H1 (cell line): ENCODE measurements around the gene PHC2. TPM values are rescaled to one million over a fixed set of nuclear protein-coding genes. Genes with fewer than 3 reads are reported as not detected.

Source experiments
- BACH1 ChIP-seq: IDR thresholded peaks from 2 replicates; pipeline ENCODE4 v1.6.1; 2012; ENCODE audit warnings: low read length, improper control_type of control experiment
- GTF2F1 ChIP-seq: IDR thresholded peaks from 2 replicates; pipeline ENCODE4 v1.6.1; 2012; ENCODE audit warnings: low read depth, low read length, improper control_type of control experiment, borderline replicate concordance
- PHF8 ChIP-seq: fragments of 200-600 bp; sonication (generic); conservative IDR thresholded peaks from 2 replicates; pipeline ENCODE4 v1.7.1; 2012; ENCODE audit warnings: low read depth, mild to moderate bottlenecking, inconsistent platforms, low read length, moderate library complexity
- POLR2A ChIP-seq, 2 experiments: IDR thresholded peaks; 1 replicate in 1 of 2; 2 replicates in 1 of 2; pipeline ENCODE4 v1.6.1; 2011; ENCODE audit warnings: low read depth in 2 of 2, low read length in 2 of 2, mild to moderate bottlenecking in 2 of 2; ENCODE audit errors: control extremely low read depth in 1 of 2
- RNF2 ChIP-seq: fragments of 200-900, 300-1000 bp; sonication (generic); IDR thresholded peaks from 2 replicates; pipeline ENCODE4 v1.7.1; 2016; ENCODE audit warnings: borderline replicate concordance, low read depth, mild to moderate bottlenecking, antibody characterized with exemption, low read length; ENCODE audit not compliant: poor library complexity, severe bottlenecking; ENCODE audit errors: missing control alignments
- SAP30 ChIP-seq: fragments of 300-600 bp; sonication (generic); IDR thresholded peaks from 2 replicates; pipeline ENCODE4 v1.7.1; 2012; ENCODE audit warnings: low read length, moderate library complexity, mild to moderate bottlenecking, inconsistent platforms; ENCODE audit not compliant: insufficient read depth, insufficient replicate concordance
- SIN3A ChIP-seq, 2 experiments: IDR thresholded peaks in 1 of 2; conservative IDR thresholded peaks in 1 of 2; 2 replicates each; pipeline ENCODE4 v1.6.1; 2011 to 2012; ENCODE audit warnings: low read length in 2 of 2, improper control_type of control experiment in 1 of 2, low read depth in 1 of 2, mild to moderate bottlenecking in 1 of 2
- SP2 ChIP-seq: IDR thresholded peaks from 2 replicates; pipeline ENCODE4 v1.6.1; 2012; ENCODE audit warnings: mild to moderate bottlenecking, low read length, inconsistent platforms
- SRF ChIP-seq: IDR thresholded peaks from 2 replicates; pipeline ENCODE4 v1.6.1; 2011; ENCODE audit warnings: mild to moderate bottlenecking, low read depth, low read length, moderate library complexity
- TBP ChIP-seq: IDR thresholded peaks from 2 replicates; pipeline ENCODE4 v1.6.1; 2011; ENCODE audit warnings: low read depth, low read length, improper control_type of control experiment
- polyA plus RNA-seq, 7 experiments: library from polyadenylated mRNA; depleted of rRNA in 3 of 7; stranded (reverse) in 5 of 7; unstranded in 2 of 7; fragments of >200 nt in 5 of 7; fragments of 200-250 nt in 2 of 7; gene quantifications; 1 replicate in 5 of 7; 2 replicates in 1 of 7; 4 replicates in 1 of 7; pipeline versions ENCODE4 v1.2.1 to v1.2.3, GENCODE V29; 2011 to 2013; ENCODE audit warnings: missing spikeins in 2 of 7, mixed read lengths in 2 of 7
- total RNA-seq: library from RNA; stranded (reverse); fragmentation: NEBNext Ultra II Directional; extraction: Animal tissue kit (Norgen Biotek cat#: 25700); gene quantifications from 2 replicates; pipeline ENCODE4 v1.2.1, GENCODE V29; 2021
- TF ChIP-seq, protein P1 (sequence below): fragments of 300-600 bp; sonication (generic); IDR thresholded peaks from 2 replicates; pipeline ENCODE4 v1.7.1; 2012; ENCODE audit warnings: low read length, moderate library complexity, mild to moderate bottlenecking, inconsistent platforms; ENCODE audit not compliant: insufficient replicate concordance

Gene PHC2
- total and polyA plus RNA-seq, 2 of the 8 experiments (the other 6 are each of a cell fraction or from before 2014, with no cell fraction given), result 5.6 to 14.2 TPM

DNA sequence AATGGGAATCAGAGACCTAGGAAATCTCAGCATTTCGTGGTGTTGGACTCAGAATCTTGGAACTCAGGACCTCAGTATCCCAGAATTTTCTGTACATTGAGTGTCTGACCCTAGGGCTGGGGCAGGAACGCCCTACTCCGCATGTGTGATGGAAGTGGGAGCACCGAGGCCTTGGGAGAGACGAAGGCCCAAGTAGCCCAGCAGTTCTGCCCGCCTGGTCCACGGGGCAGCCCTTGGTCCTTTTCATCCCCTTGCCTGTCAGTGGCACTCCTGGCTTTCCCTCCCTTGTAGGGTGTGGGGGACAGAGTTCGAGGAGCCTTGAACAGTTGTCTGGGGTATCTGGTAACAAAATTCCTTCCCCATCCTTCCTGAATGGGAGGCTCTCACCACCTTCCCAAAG is 120.2 kb downstream of the PHC2 start (continued):
- TF ChIP-seq, protein P1, sequence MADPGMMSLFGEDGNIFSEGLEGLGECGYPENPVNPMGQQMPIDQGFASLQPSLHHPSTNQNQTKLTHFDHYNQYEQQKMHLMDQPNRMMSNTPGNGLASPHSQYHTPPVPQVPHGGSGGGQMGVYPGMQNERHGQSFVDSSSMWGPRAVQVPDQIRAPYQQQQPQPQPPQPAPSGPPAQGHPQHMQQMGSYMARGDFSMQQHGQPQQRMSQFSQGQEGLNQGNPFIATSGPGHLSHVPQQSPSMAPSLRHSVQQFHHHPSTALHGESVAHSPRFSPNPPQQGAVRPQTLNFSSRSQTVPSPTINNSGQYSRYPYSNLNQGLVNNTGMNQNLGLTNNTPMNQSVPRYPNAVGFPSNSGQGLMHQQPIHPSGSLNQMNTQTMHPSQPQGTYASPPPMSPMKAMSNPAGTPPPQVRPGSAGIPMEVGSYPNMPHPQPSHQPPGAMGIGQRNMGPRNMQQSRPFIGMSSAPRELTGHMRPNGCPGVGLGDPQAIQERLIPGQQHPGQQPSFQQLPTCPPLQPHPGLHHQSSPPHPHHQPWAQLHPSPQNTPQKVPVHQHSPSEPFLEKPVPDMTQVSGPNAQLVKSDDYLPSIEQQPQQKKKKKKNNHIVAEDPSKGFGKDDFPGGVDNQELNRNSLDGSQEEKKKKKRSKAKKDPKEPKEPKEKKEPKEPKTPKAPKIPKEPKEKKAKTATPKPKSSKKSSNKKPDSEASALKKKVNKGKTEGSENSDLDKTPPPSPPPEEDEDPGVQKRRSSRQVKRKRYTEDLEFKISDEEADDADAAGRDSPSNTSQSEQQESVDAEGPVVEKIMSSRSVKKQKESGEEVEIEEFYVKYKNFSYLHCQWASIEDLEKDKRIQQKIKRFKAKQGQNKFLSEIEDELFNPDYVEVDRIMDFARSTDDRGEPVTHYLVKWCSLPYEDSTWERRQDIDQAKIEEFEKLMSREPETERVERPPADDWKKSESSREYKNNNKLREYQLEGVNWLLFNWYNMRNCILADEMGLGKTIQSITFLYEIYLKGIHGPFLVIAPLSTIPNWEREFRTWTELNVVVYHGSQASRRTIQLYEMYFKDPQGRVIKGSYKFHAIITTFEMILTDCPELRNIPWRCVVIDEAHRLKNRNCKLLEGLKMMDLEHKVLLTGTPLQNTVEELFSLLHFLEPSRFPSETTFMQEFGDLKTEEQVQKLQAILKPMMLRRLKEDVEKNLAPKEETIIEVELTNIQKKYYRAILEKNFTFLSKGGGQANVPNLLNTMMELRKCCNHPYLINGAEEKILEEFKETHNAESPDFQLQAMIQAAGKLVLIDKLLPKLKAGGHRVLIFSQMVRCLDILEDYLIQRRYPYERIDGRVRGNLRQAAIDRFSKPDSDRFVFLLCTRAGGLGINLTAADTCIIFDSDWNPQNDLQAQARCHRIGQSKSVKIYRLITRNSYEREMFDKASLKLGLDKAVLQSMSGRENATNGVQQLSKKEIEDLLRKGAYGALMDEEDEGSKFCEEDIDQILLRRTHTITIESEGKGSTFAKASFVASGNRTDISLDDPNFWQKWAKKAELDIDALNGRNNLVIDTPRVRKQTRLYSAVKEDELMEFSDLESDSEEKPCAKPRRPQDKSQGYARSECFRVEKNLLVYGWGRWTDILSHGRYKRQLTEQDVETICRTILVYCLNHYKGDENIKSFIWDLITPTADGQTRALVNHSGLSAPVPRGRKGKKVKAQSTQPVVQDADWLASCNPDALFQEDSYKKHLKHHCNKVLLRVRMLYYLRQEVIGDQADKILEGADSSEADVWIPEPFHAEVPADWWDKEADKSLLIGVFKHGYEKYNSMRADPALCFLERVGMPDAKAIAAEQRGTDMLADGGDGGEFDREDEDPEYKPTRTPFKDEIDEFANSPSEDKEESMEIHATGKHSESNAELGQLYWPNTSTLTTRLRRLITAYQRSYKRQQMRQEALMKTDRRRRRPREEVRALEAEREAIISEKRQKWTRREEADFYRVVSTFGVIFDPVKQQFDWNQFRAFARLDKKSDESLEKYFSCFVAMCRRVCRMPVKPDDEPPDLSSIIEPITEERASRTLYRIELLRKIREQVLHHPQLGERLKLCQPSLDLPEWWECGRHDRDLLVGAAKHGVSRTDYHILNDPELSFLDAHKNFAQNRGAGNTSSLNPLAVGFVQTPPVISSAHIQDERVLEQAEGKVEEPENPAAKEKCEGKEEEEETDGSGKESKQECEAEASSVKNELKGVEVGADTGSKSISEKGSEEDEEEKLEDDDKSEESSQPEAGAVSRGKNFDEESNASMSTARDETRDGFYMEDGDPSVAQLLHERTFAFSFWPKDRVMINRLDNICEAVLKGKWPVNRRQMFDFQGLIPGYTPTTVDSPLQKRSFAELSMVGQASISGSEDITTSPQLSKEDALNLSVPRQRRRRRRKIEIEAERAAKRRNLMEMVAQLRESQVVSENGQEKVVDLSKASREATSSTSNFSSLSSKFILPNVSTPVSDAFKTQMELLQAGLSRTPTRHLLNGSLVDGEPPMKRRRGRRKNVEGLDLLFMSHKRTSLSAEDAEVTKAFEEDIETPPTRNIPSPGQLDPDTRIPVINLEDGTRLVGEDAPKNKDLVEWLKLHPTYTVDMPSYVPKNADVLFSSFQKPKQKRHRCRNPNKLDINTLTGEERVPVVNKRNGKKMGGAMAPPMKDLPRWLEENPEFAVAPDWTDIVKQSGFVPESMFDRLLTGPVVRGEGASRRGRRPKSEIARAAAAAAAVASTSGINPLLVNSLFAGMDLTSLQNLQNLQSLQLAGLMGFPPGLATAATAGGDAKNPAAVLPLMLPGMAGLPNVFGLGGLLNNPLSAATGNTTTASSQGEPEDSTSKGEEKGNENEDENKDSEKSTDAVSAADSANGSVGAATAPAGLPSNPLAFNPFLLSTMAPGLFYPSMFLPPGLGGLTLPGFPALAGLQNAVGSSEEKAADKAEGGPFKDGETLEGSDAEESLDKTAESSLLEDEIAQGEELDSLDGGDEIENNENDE, result no peak
- TF ChIP-seq SAP30, result no peak
- TF ChIP-seq SRF, result no peak
- no peak for TF ChIP-seq GTF2F1
- TF ChIP-seq BACH1, result no peak
- TF ChIP-seq PHF8, result no peak
- TF ChIP-seq SIN3A (conservative IDR thresholded peaks at IDR 0.05 in 1 of 2, IDR thresholded peaks at IDR 0.05 in 1 of 2; ENCODE audit: low read depth in 1 of 2, low read length in 2 of 2), result no peak
- no peak for TF ChIP-seq TBP
- no peak for TF ChIP-seq POLR2A (IDR thresholded peaks at IDR 0.05; ENCODE audit: control extremely low read depth in 1 of 2, low read depth in 2 of 2, low read length in 2 of 2)
- no peak for TF ChIP-seq SP2
- TF ChIP-seq RNF2, result no peak
